ENCODE results near the gene PITPNC1. TPM values are rescaled to one million over a fixed set of nuclear protein-coding genes. Genes with fewer than 3 reads are reported as not detected.

PITPNC1 gene
- total RNA-seq, 1 experiment from 2014 or later = 37.5 TPM

GRCh38 chr17:67461228-67461780 is 84.2 kb downstream of the PITPNC1 start:
- no peak overlapping the region for H2BK12ac ChIP-seq (ENCODE audit: insufficient read length, low read depth, low read length)
- peaks cover 5% of the 10 kb centered on the region; the same call in 1 of the 2 replicates for H3K4me1 ChIP-seq (ENCODE audit: insufficient read depth, low read length)
- Mint-ChIP-seq H3K4me1 (peaks cover 24 to 25% of the 10 kb centered on the region in 2 experiments), H3K27ac (peak overlapping the region in 2 of 3 experiments; percentile 32 to 87; a peak in 3 of 7 replicates), H3K9me3 (peaks cover 9 to 10% of the 10 kb centered on the region in 2 experiments; a peak in 4 of 5 replicates), H3K4me3 (no peak overlapping the region), H3K36me3 (ENCODE audit: insufficient read depth in 1 of 3, low read depth in 3 of 3) (peaks cover 8 to 16% (median 15%) of the 10 kb centered on the region in 3 experiments), H3K27me3 (ENCODE audit: low read depth) (peaks cover 1% of the 10 kb centered on the region)
- no peak overlapping the region for H2AFZ ChIP-seq (ENCODE audit: low read length)
- H3K79me2 ChIP-seq (ENCODE audit: insufficient read depth, low read length) = peaks cover 2% of the 10 kb centered on the region; the same call in 1 of the 2 replicates
- no peak overlapping the region for H3K27ac ChIP-seq (ENCODE audit: insufficient read length, low read depth, low read length)
- no peak overlapping the region for H3K56ac ChIP-seq (ENCODE audit: insufficient read length, low read depth, low read length)
- H3K9me3 ChIP-seq (ENCODE audit: control insufficient read depth, low read depth, low read length) = no peaks in the 10 kb centered on the region
- H3K14ac ChIP-seq (ENCODE audit: insufficient read depth, low read length) = no peak overlapping the region
- no CpG with 5 or more reads among the region's 6 CpGs for WGBS (ENCODE audit: extremely low coverage, insufficient read length, low lambda C conversion rate)
- no peak overlapping the region for H4K8ac ChIP-seq (replicated peaks; ENCODE audit: insufficient read length, low read depth, low read length)
- no peak overlapping the region for H2BK5ac ChIP-seq (ENCODE audit: insufficient read length, low read length)
- no peak overlapping the region for H2AK5ac ChIP-seq (ENCODE audit: insufficient read length, low read length)
- H3K9ac ChIP-seq (ENCODE audit: extremely low read depth, insufficient read length, low read length) = no peak overlapping the region
- H2BK120ac ChIP-seq (ENCODE audit: low read depth, low read length, poor library complexity, severe bottlenecking) = no peak overlapping the region
- H4K20me1 ChIP-seq (ENCODE audit: control insufficient read depth, insufficient read depth, insufficient read length) = no peaks in the 10 kb centered on the region
- peaks cover 3% of the 10 kb centered on the region for H3K79me1 ChIP-seq (ENCODE audit: insufficient read depth, low read depth, low read length, poor library complexity, severe bottlenecking)
- H2BK20ac ChIP-seq (ENCODE audit: low read depth, low read length, poor library complexity, severe bottlenecking) = no peak overlapping the region
- H3K23me2 ChIP-seq (ENCODE audit: insufficient read length, low read depth, low read length, poor library complexity, severe bottlenecking) = no peaks in the 10 kb centered on the region
- no peak overlapping the region for H3K4ac ChIP-seq (ENCODE audit: low read depth, low read length)
- DNase-seq = peak; percentile 22
- H3K4me2 ChIP-seq (ENCODE audit: insufficient read depth, insufficient read length, low read length) = no peak overlapping the region
- H4K5ac ChIP-seq (ENCODE audit: insufficient read length, low read depth, low read length) = no peak overlapping the region
- H4K91ac ChIP-seq (ENCODE audit: insufficient read length, low read depth, low read length) = no peak overlapping the region
- TF ChIP-seq CTCF (conservative IDR thresholded peaks at IDR 0.05) = no peak
- H3K23ac ChIP-seq (ENCODE audit: insufficient read length, low read depth, low read length) = no peak overlapping the region
- no peak overlapping the region for H2BK15ac ChIP-seq (ENCODE audit: low read depth, low read length)
- no peak overlapping the region for H3K18ac ChIP-seq (ENCODE audit: insufficient read length, low read depth, low read length)
- H3K27me3 ChIP-seq (ENCODE audit: insufficient read depth, low read length) = no peaks in the 10 kb centered on the region
- no peak overlapping the region for H3T11ph ChIP-seq (ENCODE audit: low read length)

All from H9 (cell line).